Stimulated activated CD8-positive, alpha-beta memory T cell treated with anti-CD3 and anti-CD28 coated beads, Interleukin-12 subunit alpha, Interleukin-12 subunit beta, amount 100 ng/mL, for 1 hour (primary cell): ENCODE results near the gene FAM43B.

ENCODE experiments used
- DNase-seq: peaks from one replicate; pipeline ENCODE4 v3.0.0-alpha.2; 2020; ENCODE audit warnings: low read depth

Gene FAM43B

DNA sequence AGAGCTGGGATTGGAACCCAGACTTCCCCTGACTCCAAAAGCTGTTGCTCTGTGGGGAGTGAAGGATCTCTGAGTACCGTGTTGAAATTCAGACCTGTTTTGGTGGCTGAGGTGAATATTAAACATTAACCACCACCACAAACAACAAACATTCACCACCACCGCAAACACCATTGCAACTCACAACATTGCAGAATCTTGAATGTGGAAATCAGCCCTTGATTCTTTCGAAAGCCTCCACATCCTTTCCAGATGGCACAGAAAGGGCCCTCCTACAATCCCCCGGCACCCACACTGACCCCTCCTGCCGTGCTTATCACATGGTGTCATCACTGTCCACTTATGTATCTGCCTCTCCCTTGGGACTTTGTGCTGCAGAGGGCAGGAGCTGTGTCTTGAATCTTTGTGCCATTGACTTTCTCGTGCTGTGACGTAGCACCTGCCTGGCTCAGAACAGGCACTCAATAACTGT, 38.0 kb downstream of the FAM43B start:
- DNase-seq: no peak

DNA sequence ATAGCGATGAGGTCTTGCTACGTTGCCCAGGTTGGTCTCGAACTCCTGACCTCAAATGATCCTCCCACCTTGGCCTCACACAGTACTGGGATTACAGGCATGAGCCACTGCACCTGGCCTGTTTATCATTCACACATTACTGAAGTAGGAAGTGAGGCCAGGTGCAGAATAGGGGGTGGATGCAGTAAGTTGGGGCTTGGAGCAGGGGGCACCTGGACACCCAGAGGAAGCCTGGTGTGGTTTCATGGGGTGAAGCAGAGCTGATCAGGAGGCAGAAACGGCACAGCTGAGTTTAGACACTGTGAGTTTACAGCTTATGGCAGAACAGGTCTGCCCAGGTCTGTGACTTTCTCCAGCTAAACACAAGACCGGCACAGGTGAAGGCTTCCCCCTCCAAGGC, 41.4 kb downstream of the FAM43B start:
- no peak for DNase-seq

DNA sequence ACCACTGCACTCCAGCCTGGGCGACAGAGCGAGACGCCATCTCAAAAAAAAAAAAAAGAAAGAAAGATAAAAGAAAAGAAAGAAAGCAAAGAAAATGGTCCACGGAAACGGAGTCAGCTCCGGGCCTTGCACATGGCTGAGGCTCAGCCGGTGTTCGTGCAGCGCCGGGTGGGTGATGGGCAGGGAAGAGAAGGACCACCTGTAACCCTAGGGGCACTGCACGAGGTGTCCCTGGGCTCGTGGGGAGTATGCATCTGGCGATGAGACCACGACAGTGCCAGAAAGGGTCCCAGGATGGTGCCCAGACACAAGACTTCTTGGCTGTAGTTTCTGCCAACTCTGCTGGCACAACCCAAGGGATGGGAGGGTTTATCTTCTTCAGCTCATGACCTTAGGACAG, 42.4 kb downstream of the FAM43B start:
- no peak for DNase-seq

- no peak for DNase-seq
These were observed 43.7 kb downstream of the FAM43B start for GRCh38 chr1:20596106-20596505.

GRCh38 chr1:20597650-20598049, 45.3 kb downstream of the FAM43B start:
- DNase-seq: no peak

DNA sequence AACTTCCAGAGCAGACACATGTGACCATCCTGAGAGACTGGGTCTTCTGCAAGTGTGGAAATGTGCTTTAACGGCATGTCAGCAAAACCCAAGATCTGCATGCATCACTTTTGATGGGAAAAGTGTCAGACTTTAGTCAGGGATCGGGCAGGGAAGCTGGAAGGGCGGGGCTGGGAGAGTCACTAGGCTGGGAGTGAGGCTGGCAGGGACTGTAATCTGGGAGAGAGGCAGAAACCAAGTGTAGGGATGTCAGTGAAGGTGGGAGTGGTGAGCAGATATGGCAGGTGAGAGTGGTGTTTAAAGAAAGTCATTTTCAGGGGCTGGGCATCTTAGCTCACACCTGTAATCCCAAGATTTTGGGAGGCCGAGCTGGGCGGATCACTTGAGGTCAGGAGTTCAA, 47.8 kb downstream of the FAM43B start:
- no peak for DNase-seq

GRCh38 chr1:20601129-20601825, 48.9 kb downstream of the FAM43B start:
- no peak for DNase-seq

GRCh38 chr1:20602851-20603450, 50.6 kb downstream of the FAM43B start:
- no peak for DNase-seq

- DNase-seq: no peak
These were observed 51.4 kb downstream of the FAM43B start for GRCh38 chr1:20603504-20604464.
